GM20431 (cell line): ENCODE measurements around the gene TBC1D14.

Experiments used
- in situ Hi-C: fragments of 300-500 bp; cut with MseI, MboI; formaldehyde crosslinking; loops from one replicate; pipeline ENCODE4 v1.15.0; 2020; ENCODE audit warnings: low sequenced_read_pairs; ENCODE audit not compliant: unreplicated experiment

Gene TBC1D14

DNA sequence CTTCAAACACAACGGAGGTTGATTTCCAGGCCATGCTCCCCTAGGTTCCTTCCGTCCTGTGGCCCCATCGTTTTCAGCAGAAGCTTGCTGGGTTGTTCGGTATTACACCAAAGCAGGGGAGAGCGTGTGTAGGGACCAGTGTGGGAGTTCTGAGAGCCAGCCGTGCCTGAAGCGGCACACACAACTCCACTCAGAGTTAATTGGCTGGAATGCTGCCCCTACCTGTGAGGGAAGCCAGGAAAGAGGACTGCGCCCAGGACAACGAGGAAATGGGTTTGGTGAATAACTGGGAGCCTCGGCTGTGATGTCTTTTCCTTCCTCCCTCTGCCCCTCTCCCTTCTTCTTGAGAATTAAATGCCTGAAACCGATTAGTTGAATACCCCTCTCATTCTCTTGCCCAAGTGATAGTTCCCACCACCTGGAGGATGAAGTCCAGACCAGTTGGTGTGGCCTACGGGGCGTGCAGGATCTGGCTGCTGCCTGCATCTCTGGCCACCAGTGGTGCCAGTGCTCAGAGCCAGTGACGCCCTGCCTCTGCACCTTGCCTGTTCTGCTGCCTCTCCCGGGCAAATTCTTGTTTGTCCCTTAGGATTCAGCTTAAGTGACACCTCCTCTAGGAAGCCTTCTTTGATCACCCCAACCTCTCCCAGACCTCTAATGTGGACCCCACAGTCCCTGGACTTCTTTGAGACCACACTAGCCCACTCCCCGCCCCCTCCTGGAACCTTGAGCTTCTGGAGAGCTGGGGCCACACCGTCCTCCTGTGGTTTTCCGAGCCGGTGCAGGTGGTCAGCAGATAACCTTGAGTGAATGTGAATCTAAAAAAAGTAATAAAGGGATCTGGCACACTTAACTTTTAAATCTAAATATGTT is 33.6 kb downstream of the TBC1D14 start:
- in situ Hi-C loops, result no loop called here

DNA sequence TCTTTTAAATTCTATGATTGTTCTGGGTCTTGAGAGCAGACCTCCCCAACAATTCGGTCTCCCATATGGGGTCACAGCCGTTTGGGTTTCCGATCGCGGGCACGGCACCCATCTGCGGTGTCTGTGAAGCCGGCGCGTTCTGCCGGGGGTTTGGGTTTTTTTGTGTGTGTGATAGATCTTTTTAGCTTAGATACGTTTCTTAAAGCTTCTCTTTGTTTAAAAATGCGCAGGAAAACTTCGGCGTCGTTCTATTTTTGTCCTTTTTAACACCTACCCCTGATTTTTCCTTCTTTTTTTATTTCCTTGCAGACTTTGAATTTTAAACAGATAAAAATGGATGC is 34.2 kb downstream of the TBC1D14 start:
- in situ Hi-C loops, result no loop called here

DNA sequence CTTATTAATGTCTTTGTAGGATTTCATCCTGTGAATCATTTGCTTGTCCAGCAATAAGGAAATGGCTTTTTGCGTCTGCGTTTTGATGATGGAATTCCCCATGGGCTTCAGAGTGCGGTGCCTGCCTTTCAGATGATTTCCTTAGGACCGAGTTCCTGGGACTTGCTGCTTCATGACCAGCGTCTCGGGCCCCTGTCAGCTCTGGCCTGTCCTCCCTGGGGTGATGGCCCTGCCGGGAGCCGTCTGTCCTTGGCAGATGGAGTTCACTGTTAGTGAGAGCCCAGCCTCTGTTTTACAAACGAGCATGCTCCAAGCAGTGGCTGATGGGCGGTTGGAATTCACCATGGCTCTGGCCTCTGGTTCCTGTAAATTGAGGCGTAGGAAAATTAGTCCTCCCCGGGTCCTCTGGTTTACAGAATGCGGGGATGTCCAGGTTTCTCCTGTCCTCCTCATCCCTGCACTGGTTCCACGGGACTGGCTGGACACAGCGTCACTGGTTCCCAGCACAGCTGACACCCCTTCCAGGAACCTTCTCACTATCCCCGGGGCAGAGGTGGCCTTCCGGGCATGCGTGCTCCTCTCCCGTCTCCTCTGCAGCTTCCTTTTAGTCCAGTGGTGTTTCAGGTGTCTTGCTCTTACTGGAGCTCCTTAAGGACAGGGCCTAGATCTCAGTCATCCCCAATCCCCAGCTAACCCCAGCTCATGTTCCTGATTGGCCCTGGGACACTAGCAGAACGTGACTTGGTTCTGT is 34.9 kb downstream of the TBC1D14 start:
- in situ Hi-C loops, result no loop called here

DNA sequence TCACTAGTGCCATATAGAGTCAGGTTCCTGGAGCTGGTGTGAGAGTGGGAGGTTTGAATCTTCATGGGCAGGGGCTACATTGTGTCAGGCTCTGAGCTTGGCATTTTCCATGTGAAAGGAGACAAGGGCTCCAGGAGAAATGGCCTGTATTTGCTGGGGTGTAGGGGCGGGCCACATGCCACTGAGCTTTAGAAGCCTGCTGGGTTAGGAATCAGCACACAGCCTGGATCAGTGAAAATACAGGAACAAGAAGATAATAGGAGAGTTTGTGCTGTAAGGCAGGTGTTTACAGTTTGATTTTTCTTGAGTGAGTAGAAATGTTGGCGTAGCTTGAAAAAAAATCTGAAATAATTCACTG is 35.4 kb downstream of the TBC1D14 start:
- in situ Hi-C loops, result no loop called here

DNA sequence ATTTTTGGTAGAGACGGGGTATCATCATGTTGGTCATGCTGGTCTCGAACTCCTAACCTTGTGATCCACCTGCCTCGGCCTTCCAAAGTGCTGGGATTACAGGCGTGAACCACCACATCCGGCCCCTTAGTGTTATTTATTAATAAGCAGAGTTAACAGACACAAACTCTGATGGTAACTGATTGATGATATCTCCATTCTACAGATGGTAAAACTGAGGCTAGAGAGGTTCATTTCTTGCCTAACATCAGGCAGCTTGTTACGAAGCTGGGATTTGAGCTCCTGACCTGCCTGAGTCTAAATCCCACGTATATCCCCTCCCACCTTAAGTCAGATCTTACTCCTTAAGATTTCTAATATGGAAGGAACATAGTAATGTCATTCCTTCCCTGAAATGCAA is 36.9 kb downstream of the TBC1D14 start:
- in situ Hi-C loops, result no loop called here

DNA sequence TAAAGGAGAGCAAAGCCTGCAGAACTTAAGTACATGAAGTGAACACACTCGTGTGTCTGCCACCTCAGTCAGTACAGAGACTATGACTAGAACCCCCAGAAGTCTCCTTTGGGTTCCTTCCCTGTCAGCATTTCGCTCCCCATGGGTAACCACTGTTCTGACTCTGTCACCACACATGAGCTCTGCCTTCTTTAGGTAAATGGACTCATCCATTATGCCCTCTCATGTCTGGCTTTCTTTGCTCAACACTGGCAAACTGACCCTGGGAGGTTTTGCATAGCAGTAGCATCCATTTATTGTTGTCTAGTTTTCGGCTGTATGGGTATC is 38.5 kb downstream of the TBC1D14 start:
- in situ Hi-C loops, result no loop called here

DNA sequence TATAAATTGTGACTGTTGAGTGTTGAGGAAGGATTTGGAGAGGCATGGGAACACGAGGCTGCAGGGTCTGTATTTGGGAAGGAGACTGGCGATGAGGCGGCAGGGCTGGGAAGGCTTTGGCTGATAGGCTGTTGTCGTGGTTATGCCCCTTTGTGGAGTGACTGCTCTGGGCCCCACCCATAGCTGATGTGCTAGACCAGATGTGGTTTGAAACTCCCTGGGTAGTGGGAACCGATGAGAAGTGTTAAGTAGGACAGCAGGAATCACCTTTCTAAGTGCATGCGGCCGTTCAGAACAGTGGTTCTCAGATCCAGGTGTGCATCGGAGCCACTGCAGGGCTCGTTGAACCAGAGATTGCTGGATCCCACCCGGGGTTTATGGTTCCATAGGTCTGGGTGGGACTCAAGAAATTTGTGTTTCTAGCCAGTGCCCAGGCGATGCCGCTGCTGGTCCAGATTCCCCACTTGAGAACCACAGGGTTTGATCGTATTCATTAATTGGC is 42.3 kb downstream of the TBC1D14 start:
- in situ Hi-C loops, result no loop called here

DNA sequence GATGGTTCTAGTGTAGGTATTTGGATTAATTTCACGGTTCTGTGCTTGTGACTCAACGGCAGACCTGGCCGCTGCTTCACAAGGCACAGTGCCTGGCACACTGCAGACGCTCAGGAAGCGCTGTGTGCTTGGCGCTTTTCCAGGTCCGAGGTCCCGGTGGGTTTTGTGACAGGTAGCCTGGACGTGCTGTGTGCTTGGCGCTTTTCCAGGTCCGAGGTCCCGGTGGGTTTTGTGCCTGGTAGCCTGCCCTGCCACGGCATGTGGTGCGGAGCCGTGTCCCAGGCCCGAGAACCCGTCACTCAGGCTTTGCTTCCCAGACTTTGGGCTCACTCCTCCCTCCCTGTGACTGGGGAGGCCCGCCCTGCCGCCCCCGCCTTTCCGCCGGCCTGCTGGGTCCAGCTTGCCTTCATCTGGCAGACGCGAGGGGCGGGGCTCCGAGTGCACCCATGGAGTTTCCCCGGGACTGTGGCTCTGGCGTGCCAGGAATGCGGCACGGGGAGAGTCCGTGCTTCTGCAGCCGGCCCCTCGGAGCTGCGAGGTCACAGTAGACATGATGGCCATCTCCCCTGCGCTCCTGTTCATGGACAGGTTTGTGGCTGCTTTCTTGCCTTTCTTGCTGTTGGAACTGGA is 44.2 kb downstream of the TBC1D14 start:
- in situ Hi-C loops, result no loop called here

DNA sequence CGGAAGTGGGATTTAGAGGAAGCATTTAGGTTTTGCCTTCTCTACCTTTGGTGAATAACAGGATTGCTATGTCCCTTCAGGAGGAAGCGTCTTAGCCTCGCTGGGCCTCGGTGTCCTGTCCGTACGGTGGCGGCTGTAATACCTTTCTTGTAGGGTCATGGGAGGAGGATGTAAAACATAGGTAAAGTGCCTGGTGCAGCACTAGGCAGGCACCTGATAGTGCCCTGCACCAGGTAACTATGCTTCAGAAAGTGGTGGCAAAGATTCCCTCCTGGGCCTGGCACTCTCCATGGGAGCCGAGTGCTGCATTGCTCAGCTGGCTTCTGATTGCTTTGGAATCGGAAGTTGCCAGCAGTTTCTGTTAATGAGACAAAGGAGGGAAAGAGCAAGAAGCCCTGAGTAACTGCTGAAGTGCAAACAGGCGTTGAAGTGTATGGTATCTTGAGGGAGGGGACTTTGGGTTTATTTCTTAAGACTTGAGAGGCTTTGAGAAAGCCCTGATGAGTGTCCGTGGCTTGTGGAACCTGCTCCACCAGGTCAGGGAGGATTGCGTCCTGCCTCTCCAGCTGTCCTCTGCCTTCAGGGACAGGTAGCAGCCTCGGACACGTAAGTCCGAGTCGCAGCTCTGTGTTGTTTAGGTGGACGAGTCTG is 45.8 kb downstream of the TBC1D14 start:
- in situ Hi-C loops, result no loop called here

DNA sequence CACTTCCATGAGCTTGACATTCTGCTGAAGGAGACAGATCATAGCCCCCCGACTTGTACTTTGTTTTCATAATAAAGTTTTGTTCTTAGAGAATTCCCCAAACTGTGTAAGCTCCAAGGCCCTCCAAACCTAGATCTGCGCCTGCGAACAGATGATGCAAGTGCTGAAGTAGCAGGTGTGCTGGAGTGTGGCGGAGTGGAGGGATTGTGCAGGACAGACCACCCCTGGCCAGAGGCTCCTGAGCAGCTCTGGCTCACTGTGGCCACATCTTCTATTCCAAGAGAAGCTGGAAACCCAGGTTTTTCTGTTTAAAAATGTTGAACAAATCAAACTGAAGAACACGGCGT is 46.4 kb downstream of the TBC1D14 start:
- in situ Hi-C loops, result no loop called here

DNA sequence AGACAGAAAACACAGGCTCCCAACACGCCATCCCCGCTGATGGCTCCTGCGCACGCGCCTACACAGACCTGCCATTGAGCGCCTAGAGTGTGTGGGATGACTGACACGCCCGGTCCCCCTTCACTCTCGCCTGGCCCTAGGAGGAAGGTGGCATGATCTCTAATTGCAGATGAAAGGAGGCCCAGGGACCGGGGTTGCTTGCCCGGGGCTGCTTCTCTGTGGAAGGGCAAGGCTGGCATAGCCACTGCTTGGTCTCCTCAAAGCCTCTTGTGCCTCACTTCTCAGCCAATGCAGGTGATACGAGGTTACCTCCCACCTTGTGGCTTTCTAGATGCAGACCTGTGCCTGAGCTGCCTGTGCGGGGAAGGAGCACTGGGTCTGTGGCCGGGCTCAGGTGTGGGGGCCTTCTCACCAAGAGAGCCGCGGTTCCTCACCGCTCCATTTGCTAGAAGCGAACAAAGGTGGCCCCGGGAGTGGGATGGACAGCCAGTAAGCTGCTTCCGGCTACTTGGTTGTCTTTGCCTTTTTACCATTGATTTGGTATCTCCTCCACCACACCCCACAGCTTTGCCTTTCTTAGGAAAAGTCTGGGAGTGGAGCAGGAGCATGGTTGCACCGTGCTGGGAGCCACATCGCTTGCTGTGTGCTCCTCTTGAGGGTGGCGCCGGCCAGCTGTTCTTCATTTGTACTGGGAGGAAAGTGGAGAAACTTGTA is 47.0 kb downstream of the TBC1D14 start:
- in situ Hi-C loops, result no loop called here

DNA sequence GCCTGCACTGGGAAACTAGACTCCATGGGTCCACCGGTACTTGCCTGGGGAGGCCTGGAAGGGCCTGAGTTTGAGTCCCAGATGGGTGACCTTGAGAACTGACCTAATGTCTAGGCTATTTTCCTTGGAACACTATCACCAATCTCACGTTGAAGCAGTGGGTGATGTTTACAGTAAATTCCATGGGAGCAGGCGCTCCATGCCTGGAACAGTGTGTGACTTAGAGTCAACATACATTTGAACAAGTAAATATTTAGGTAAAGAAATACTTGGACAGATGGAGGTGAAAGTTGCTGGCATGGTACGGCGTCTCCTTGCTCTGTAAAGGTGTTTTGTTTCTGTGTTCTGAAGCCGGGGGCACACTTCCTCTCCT is 47.5 kb downstream of the TBC1D14 start:
- in situ Hi-C loops, result no loop called here

DNA sequence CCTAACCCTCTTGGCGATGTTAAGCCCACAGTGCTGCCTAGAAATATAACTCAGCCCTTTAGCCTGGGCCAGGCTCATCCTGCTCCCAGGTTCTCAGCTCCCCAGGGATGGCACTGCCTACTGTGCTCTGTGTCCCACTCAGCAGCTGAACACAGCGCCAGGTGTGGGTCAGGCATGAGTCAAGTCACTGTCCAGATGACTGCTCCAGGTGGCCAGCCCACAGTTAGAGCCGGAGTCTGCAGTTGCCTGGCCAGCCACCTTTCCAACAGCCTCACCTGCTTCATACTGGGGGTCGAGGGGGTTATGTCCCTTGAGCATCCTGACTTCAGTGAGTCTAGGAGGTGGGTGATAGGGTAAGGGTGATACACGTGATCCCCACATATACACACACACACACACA is 48.4 kb downstream of the TBC1D14 start:
- in situ Hi-C loops, result no loop called here

DNA sequence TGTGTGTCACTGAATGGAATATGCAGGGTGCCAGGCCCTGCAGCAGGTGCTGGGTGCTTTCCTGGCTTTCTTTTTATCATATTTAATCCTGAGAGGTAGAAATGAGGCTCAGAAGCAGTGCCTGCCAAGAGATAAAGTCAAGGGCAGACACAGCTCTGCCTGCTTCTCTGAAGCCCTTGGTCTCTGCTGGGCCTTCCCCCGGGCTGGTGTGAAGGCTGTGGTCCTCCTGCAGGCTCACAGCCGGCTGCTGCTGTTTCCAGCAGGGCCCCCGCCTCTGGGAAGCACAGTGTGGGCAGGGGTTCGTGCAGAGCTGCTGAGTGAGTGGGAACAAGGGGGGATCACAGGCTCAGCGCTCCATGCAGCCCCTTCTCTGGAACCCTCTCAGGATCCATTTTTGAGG is 49.6 kb downstream of the TBC1D14 start:
- in situ Hi-C loops, result no loop called here

DNA sequence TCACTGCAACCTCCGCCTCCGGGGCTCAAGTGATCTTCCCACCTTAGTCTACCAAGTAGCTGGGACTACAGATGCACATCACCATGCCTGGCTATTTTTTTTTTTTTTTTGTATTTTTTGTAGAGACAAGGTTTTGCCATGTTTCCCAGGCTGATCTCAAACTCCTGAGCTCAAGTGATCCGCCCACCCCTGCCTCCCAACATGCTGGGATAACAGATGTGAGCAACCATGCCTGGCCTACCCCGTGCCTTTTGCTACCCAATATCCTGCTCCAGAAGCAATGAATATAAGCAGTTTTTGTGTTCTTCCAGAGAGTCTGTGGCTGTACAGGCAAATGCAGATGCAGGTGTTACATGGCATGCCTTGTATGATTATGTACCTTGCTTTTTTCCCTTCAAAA is 50.5 kb downstream of the TBC1D14 start:
- in situ Hi-C loops, result no loop called here

DNA sequence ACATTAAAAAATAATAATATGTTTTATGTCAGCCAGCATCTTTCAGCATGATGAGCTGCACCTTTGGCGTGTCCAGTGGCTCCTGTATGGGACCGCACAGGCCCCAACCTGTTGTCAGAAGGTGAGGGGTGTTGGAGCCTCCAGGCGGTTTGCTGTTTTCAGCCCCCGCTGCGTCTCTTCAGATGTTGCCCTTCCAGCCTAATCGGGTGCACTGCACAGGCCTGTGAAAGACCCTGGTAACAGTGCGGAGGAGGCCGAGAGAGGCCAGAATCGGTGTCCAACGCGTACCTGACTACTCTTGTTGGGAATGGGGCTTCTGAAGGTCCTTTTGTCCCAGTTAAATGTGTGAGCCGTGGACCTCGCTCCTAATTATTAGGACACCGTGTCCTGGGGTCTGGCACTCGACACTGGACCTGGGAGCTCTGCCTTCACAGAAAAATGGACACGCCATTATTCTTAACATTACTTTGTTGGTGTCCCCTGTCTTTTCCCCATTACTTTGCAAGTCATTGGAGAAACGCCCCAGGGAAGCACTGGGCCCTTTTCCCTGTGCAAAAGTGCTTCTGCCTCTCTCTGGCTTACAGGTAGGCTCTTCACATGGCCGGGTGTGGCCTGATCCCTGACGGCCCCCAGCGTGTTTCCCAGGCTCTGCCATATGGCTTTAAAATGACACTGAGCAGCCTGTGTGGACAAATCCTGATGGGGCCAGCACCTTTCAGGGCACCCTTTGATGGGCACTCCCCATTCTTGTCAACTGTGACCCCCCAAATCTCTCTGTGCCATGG is 51.2 kb downstream of the TBC1D14 start:
- in situ Hi-C loops, result no loop called here

DNA sequence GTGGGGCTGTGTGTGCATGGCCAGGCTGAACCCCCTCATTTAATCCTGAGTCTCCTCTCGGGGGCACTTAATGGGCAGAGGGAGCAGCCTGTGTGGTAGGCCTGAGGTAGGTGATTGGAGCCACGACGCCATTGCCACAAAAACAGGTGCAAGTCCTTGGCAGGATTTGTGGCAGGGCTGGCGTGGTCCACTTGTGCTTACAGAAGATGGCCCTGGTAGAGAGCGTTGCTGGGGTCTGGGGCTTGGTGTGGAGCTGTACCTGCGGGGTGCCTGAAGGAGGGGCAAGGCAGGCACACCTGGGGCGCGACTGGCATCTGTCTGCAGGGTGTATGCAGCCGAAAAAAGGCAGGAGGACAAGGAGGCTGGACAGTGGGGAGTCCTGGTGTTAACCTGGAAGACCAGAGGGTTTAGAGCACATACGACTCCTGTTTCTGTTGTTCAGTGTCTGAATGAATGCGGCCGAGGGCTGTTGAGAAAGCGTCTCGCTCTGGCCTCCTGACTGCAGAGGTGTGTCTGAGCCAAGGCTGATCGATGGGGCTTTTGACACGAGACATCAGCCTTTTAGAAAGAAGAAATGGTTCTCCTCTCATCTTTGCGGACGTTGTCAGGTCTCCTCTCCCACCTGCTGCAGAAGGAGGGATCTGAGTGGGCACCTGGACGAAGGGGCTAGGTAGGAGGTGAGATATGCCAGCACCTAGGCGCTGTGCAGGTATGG is 52.0 kb downstream of the TBC1D14 start:
- in situ Hi-C loops, result no loop called here

DNA sequence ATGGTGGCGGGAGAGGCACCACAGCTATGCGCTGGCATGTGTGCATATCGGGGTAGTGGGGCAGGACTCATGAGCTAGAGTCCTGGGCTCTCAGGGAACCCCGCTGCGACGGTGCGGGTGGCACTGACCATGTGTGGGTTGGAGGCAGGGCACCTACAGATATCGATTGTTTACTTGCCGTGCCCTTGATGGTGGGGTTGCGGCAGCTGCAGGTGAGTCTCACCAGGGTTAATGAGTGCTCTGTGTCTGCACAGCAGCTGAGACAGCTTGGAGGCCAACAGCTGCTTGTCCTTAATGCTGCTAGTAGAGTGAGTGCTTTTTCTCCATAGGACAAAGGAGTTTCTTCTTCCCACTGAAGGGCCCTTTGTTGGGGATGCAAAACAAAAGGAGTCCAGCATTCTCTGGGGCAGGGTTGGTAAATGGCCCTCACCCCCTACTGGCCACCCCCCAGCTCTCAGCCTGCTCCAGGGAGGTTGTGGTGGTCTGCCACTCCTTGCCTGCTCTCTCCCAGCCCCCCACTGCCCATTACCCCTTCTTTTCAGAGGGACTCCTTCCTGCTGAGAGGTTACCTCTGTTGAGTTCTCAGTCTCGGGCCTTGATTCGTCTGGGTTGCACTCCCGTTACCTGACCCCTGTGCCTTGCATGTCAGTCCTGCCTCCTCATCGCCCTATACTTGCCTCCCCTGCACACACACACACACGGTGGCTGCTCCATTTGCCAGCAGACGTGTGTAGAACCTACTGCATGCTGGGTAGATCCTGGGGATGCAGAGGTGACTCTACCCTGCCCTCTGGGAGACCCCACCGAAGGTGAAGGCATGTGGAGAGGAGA is 52.8 kb downstream of the TBC1D14 start:
- in situ Hi-C loops, result no loop called here
